Dedifferentiated amniotic fluid mesenchymal stem cell (primary cell): Measurements from ENCODE around the gene ARMC3.
"Not testable (repeated sequence)": the region's sequence is repeated elsewhere in the genome, so short reads cannot be mapped to it uniquely, and the experiment has no call there.

Experiments used
- DNase-seq: peaks from one replicate; pipeline ENCODE4 v3.0.0-alpha.2; 2016; ENCODE audit errors: extremely low spot score

Gene ARMC3

DNA sequence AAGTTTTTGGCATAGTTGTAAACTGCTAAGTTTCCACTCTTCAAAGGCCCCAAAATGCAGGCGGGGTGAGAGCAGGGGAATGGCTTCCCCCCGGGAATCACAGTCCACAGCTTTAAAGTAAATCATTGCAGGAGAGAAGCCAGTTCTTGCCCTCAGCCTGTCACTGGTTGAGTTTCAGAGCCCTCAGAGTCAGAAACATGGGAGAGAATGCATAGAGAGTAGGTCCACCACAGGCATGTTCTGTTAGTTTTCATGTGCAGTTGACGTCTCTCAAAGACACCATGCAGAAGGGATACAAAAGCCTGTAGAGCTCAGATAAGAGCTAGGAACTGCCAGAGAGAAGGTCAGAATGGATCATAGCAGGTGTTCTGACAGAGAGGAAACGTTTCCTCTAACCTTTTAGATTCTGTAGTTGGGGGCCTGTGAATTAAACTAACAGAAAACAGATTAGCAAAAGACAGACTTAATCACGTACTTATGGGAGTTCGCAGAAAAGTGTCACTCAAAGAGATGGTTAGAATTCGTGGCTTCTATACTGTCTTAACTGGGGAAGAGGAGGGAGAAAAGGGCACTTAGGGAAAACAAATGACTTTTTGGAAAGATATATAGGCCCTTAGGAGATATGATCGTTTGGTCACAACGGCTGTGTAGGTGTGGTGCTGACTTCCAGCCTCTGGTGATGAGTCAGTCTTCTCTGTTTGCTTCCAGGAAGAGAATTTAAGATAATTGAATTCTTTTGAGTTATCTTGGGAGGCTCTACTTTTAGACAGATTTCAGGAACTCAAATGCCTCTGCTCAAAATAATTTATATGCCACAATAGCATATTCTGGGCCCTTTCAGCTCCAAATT lies 119.6 kb downstream of the ARMC3 start:
- DNase-seq = no peak

DNA sequence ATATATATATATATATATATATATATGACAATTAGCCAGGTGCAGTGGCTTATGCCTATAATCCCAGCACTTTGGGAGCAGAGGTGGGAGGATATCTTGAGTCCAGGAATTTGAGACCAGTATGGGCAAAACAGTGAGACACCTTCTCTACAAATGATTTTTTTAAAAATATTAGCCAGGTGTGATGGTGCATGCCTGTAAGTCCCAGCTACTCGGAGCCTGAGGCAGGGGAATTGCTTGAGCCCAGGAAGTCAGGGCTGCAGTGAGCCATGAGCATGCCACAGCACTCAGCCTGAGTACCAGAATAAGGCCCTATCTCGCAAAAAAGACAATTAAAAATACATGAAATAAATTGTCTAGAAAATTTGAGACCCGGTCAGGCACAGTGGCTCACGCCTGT lies 120.3 kb downstream of the ARMC3 start:
- no peak for DNase-seq

DNA sequence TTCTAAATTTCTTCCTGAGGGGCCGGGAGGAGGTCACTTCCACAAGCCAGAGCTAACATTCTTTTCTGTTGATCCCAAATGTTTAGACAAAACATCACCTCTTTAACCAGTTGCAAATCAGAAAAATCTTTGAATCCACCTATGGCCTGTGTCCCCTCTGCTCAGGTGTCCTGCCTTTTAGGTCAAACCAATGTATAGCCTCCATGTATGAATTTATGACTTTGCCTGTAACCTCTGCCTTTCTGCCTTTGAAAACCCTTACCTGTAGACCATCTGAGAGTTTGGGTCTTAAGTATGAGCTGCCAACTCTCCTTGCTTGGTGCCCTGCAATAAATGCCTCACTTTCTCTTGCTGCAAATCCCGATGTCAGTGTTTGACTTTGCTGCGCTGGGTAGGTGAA lies 123.4 kb downstream of the ARMC3 start:
- DNase-seq = no peak

DNA sequence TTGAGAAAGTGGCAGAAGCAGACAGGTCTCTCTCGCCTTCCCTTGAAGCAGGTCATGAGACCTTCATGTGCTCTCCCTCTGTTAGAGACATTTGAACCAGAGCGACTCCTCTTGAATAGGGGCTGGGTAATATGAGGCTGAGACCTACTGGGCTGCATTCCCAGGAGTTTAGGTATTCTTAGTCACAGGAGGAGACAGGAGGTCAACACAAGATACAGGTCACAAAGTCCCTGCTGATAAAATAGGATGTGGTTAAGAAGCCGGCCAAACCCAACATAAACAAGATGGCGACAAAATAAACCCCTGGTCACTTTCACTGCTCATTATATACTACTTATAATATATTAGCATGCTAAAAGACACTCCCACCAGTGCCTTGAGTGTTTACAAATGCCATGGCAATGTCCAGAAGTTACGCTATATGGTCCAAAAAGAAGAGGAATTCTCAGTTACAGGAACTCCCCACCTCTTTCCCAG lies 124.0 kb downstream of the ARMC3 start:
- no peak for DNase-seq

DNA sequence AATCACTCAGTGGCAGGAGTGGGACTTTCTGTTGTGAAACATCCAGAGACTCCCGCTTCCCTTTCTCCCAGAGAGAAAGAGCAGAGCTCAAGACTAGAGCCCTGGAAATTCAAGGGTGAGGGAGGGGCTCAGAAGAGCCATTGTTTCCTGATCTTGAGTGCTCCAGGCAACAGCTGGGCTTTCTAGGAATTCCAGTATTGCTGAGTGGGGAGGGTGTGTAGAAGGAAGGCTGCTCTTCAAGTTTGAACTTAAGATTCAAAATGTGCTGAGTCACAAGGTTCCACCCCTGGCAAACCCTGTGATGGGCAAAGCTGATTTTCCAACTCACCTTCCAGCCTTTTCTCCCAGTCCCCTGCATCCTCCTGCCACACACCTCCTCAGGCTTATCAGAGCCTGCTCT lies 125.2 kb downstream of the ARMC3 start:
- DNase-seq = no peak

DNA sequence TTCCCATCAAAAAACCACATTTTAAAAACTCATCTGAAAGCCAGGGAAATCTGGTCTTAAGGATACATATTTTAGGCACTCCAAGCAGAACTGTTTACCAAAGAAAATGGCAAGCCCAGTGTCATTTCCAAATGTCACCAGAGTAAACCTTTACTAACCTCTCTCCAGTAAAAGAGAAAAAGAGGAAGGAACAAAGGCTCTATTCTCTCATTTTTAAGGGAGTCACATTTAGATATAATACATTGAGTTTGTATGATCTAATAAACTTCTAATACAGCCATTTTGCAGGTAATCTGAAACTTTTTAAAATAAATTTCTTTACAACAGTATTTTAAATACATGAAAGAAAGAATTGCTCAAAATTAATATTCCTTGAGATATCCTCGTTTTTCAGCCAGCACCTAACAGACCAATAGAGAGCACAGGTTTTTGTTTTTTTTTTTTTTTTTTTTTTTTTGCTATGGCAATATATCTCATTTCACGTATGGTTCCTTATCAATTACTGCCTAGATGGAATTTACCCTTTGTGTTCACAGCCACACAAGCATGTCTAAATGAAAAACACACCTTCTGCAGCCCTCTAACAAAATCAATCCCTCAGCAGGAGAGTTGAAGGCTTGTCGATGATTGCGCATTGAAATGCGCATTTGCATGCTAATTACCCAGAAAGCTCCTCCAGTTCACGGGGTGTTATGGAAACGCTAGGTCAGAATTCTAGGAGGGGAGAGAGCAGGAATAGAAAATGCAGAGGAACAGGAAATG lies 127.8 kb downstream of the ARMC3 start:
- no peak for DNase-seq

DNA sequence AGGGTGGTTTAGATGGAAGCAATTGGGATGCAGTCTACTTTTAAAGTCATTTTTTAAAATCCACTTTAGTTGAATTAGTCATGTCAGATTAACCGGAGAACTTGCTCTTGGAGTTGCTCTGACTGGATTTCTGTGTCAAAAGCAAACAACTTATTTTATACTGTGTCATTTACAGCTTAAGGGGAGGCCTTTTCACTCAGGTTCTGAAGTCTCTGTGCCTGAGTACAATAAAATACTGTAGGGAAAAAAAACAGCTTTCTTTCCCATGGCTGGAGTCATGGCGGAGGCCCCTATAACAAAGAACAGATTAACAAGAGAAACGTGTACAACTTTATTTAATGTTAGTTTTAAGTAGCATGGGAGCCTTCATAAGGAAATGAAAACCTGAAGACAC lies 128.3 kb downstream of the ARMC3 start:
- DNase-seq = no peak

DNA sequence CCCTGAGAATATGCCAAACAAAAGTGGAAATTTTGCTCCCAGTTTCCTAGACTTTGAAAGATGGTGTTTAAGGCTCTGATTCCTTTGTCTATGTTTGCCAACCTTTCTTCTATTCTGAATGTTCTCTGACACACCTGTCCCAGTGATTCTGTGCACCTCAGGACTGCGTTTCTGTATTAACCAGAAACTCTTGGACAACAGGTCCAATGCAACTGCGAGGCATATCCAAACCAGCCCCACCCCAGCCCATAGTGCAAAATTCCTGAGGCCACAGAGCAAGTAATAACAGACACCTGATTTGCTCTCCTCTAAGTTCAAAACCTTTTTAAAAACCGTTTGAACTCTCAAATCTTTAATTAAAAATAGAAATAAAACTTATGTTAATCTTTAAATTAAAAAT lies 130.5 kb downstream of the ARMC3 start:
- DNase-seq = no peak

DNA sequence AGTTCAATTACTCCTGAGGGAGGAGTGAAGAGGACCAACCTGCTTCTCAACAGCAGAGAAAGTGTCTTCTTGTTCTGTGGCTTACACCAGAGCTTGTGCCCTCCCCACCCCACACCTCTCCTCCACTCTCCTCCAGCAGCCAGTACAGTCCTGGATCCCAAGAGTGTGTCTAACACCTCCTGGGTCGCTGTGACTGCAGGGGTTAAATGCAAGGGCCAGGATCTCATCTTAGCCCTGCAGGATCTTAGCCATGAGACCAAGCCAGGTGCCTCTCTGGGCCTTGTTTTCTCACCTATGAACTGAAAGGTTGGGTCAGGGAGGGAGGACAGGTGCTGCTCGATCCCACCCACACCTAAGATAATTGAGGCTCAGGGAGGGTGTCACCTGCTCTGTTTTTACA lies 133.1 kb downstream of the ARMC3 start:
- no peak for DNase-seq

DNA sequence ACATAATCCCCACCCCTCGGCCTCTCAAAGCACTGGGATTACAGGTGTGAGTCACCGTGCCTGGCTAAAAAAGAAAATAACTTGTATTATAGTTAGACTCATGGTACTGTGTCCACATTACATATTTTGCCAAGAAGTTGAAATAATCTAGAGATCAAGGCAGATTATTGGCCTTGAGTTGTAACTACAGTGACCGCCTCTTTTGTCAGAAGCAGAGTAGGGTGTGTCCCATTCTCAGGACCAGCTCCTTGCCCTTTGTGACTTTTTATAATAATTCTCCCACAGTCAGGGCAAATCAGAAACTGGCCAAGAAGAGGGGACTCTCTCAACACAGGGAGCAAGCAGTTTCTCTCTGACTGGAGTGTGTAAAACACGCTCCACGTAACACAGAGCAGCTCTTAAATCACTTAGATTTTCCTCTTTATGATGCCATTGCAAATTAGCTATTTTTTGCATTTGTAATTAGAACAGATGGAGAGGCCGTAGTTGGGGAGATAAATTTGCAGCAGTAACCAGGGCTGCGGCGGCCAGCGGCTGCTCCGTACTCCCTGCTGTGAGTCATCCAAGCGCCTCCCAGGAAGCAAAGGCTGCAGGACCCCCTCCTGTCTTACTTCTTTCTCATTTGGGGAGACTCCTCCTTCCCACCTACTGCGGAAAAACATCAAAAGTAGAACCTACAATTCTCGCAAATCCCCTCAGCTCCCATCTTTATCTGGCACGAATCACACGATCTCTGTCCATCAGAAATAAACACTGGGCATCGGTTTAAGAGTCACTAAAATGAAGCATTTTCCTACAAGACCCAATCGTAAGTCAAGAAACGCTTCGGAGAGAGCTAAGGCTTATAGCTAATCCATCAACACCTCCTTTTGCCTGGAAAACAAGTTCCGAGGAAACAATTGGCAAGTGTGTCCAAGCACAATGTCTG lies 135.5 kb downstream of the ARMC3 start:
- DNase-seq = no peak

DNA sequence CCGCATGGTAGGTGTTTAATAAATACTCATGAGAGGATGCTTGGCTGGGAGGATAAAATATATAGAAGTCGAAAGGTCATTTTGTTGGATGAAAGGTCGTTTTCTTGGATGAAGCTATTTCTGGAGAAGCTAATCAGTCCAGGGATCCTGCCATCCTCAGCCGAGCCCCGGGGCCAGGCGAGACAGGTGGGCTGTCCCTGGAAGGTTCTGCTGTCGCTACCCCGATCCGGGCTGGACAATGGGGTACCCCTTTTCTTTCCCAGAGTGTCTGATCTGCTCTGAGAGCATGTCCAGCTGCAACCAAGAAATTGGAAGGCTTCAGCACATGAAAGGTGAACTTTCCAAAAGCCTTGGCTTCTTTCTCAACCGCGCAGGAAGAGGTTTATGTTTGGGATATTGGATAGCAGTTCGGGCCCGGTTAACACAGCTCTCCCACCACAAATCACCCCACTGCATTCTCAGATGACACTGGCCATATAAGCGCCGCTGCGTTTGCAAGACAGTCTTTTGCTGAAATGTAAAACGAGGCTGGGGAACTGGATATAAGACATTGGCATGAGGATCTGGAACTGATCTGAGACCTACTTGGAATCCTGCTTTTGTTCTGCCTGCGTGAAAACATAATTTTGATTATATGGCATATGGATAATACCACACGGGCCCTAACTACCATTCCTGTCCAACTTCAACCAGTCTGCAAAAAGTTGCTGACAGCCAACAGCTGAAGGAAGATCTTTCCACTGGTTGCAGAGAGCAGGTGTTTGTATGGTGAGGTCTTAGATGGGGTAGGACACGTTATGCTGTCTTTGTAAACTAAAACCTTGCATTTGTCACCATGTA lies 136.3 kb downstream of the ARMC3 start:
- DNase-seq = no peak

DNA sequence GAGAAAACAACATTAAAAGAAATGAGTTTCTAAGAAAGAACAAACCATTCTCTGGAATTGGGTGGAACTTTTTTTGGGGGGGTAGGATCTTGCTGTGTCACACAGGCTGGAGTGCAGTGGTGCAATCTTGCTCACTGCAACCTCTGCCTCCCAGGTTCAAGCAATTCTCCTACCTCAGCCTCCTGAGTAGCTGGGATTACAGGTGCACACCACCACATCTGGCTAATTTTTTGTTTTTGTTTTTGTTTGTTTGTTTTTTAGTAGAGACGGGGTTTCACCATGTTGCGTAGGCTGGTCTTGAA lies 136.9 kb downstream of the ARMC3 start:
- DNase-seq = not testable (repeated sequence)

DNA sequence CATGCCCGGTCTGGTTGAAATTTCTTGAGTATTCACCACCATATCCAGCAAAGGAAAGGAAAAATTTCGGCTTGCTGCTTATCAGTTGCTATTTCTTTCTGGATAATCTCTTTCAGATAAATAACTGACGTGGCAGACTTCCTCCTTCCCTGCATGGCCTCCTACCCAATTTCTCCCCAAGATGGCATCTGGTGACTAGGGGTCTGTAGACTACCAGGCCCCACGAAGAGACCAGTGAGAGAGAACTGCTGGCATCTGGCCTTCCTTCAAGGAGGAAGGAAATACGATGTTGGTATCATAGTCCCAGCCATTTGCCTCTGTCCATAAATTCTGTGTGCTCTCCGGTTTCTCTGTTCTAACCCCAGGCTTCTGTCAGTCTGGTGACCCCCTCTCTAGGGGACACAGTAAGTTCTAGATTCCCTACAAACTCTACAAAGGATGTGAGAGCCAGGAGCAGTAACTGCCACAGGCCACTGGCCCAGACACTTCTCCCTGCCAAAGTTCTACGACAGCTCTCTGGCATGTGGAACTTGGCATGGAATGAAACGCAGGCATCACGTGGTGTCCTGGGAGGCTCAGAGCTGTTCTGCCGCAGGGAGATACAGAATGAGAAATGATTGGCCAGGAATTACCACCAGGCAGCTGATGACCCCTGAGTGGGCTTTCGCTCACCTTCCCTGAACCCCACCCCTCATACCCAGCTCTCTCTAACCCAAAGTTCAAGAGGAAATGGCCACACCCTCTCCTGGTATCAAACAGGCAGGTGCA lies 137.5 kb downstream of the ARMC3 start:
- DNase-seq = peak; percentile 63

DNA sequence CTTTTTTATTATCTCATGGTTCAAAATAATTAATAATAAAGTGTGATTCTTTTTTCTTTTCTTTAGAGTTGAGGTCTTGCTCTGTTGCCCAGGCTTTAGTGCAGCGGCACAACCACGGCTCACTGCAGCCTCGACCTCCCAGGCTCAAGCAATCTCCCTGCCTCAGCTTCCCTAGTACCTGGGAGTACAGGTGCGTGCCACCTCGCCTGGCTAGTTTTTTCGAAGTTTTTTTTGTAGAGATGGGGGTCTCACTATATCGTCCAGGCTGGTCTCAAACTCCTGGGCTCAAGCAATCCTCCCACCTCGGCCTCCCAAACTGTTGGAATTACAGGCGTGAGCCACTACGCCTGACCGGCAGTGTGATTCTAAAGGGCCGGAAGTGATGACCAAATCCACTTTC lies 139.5 kb downstream of the ARMC3 start:
- DNase-seq = no peak

DNA sequence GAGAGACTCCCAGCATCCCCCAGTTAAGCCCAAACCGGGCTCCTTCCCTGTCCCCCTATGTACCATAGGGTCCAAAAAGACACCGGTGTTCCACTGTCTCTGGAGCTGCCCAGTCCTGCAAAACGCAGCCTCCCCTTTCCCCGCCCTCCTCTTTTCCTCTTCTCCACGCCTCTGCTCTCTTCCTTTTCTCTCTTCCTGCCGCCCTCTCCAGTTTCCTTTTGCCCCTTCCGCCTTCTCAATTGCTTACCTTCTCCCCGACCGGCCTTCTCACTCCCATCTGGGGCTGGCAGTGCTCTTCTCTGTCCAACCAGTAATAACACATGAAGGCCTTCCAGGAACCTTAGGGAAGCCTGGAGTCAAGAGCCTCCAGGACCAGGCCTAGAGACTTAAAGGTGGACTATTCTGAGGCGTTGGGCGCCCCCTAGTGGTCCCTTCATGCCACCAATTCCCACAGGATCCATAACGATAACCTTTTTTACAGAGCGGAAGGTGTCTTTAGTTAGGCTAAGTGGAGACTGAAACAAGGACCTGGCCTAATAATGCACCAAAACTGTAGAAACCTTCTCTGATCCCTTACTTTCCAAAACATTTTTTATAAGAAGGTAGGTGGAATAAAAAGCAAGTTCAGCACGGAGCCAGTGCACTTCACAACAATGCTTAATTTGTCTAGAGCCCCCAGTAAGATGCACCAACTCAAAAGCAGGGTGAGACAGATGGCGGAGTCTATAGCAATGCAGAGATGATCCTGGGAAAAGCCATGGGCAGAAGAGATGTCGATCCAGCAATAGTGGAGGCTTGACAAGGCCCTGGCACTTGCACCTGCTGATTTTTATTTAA lies 140.3 kb downstream of the ARMC3 start:
- DNase-seq = peak; percentile 43

DNA sequence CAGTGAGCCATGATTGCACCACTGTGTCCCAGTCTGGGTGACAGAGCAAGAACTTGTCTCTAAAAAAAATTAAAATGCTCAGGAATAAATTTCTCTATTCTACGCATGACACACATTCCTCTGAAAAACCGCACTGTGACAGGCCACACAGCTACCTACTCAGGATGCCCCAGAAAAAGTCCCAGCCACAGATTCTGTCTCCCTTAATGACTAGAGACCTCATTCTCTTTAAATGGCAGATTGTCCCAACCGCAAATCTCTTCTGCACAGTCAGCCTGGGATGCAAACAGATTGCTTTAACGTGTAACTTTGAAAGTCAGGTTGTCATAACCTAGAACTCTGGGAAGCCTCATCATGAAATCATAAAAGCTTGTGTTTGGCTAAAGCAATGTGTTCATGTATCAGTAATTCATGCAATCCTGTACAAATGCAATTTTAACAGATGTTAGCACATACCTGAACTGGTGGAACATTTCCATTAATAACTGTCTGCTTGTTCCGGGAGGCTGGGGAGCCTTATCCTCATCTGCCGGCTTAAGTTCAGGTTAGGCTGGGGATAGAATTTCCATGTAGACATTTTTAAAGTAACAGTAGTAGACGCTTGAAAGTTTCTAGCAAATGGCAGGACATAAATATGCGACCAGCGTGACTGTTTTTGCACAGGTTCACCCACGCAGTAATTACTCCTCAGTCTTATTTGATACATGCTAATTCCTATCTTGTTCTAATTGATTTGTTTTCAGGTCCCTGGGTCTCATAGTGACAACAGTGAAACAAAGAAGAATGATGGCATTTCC lies 141.4 kb downstream of the ARMC3 start:
- no peak for DNase-seq

DNA sequence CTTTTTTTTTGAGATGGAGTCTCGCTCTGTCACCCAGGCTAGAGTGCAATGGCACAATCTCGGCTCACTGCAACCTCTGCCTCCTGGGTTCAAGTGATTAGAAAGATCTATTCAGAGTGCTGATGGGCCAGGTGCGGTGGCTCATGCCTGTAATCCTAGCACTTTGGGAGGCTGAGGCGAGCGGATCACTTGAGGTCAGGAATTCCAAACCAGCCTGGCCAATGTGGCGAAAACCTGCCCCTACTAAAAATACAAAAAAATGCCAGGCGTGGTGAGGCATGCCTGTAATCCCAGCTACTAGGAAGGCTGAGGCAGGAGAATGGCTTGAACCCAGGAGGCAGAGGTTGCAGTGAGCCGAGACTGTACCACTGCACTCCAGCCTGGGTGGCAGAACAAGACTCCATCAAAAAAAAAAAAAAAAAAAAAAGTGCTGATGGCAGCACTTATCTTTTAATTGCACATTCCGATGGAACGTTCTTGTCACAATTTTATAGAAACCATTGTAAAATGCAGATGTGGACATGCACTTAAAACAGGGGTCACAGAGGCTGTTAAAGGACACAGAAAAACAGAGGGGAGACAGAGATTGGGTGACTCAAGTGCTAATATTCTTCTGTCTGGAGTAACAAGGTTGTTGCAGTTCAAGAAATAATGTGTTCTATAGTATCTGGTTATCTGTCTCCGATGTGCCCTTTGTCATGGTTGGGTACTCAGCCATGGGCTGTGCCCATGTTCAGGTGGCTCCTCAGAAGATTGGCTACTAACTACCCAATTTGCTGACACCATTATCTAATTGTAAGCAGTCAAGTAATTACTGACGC lies 142.4 kb downstream of the ARMC3 start:
- DNase-seq = not testable (repeated sequence)

DNA sequence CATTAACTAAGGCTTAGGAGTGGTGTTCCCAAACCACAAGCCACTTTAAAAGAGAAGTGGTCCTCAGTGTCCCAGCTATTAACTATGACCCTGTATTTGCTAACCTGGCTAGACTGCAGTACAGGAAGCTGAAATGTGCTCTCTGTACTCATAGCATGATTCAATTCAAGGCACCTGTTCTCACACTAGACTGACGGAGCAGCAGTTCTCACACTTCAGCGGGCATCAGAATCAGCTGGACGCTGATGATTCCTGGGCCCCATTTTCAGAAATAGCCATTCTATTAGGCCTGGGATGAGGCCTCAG lies 143.0 kb downstream of the ARMC3 start:
- no peak for DNase-seq
